ENCODE results near the gene GOLGB1.

GOLGB1 gene

DNA sequence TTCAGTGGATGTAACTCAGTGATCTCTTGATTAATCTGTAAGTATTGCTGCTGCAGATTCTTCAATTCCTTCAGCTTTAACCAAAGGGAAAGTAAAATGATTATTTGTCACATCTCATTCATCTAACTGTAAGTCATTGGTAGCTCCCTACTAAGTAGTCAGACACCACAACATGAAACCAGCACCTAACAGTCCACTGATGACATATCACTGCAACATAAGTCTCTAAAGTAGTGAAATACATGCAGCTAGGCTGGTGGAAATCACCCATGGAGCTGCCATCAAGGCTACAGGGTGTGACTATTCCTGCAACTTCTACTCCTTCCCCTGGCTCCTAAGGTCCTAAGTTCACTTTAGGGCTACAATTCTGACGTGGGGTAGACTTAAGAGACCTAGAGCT lies 67.7 kb downstream of the GOLGB1 start:
- DNase-seq (ENCODE audit: low spot score) = no peak

DNA sequence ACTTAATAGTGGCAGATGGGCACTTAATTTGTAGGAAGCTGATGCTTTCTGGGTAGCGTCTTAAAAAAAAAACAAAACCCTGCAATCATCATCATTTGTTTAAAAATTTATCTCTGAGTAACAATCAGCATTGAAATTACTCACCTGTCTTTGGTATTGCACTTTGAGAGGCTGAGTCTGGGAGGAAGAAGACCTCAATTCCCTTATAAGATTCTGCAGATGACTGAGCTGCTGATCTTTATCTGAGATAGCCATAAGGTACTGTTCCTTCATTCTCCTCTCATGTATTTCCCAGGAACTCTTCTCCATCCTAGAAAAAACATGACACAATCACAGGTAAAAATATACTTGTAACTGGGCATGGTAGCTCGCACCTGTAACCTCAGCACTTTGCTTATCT lies 72.4 kb downstream of the GOLGB1 start:
- no peak for DNase-seq (ENCODE audit: low spot score)

DNA sequence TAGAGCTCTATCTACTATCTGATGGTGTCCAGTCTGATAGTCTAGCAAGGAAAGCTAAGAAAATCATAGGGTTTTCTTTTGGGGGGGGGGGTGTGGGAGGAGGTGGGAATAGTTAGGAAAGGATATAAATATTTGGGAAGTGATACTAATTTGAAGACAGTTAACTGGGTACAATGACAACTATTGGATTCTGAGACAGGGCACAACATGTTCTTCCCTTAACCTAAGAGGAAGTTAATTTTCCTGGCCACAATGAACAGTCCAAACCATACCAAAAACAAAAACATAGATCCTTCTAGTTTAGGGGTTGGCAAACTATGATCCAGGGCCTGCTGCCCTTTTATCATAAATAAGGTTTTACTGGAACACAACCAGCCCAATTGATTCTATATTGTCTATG lies 78.9 kb downstream of the GOLGB1 start:
- no peak for DNase-seq (ENCODE audit: low spot score)

DNA sequence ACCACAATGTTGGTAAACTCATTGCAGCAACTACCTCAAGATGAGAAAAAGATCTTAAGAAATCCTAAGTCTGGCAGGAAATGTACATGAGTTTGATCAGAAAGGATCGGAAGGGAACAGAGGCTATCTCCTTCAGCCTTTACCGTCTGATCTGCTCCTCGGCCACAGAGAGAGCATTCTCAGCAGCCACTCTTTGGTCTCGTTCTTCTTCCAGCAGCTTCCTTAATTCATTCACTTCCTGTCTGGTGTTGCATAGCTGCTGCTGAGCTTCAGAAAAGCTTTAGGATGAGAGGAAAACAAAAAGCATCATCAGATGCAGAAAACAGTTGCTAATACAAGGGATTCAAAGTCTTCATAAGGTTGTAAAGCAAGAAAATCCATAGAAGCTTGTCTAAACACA lies 82.2 kb downstream of the GOLGB1 start:
- DNase-seq (ENCODE audit: low spot score) = peak; percentile 33

DNA sequence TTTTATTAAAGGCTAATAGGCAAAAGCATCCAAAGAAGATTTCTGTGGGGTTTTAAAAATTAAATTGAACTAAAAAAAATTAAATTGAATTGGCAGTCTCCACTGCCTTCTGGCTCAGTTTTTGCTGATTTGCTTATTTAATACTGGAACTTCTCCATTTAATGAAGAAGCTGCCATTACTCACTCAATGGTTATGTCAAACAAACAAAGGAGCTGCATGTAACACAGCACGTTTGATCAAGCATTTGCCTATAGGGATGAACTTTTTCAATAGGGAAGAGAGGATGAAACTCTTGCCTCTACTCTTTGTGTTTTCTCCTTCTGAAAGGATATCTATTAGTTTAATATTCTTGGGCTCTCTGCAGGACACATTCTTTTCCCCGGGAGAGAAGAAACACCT lies 84.1 kb downstream of the GOLGB1 start:
- no peak for DNase-seq (ENCODE audit: low spot score)

DNA sequence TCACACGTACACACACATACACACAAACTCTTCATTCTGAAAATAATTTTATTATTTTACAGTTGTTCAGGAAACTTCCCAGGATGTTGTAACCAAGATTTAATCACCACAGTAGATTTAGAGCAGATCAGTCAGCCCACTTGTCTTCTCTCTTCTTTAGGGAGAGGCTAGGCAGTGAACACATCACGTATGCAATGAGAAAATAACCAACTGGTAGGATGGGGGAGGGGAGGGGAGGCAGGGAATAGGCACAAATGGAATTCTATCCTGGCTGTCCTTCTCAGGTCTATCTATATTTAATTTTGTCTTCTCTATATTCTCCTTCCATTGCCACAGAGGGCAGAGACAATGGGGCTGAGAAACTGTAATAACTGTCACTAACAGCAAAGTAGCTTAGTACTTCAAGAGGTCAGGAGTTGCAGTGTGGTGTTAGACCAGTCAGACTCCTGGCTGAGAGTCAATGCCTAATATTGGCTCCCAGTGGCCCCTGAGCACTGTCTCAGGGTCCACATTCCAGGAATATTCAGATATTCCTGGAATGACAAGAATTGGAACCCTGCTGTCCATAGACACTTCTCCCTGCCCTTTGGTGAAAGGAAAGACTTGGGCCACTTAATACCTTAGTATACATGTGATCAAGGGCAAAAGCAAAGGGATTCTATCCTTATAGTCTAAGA lies 86.2 kb downstream of the GOLGB1 start:
- no peak for DNase-seq (ENCODE audit: low spot score)

DNA sequence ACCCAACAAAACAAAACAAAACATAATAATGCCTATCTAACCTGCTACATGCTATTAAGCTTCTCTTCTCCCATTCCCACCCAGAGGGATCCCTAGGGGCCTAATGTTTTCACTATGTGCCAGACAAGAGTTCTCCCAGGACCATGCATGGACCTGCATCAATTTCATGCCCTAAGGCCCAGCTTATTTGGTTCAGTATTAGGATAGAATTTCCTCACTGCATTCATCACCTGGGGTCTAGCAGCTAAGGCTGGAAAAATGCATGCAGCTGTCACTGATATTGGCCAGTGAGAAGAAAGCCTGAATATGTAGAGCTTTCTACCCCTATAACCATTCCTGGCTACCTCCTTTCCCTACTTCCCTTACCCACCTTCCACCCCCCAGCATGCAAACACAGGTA lies 86.8 kb downstream of the GOLGB1 start:
- no peak for DNase-seq (ENCODE audit: low spot score)

DNA sequence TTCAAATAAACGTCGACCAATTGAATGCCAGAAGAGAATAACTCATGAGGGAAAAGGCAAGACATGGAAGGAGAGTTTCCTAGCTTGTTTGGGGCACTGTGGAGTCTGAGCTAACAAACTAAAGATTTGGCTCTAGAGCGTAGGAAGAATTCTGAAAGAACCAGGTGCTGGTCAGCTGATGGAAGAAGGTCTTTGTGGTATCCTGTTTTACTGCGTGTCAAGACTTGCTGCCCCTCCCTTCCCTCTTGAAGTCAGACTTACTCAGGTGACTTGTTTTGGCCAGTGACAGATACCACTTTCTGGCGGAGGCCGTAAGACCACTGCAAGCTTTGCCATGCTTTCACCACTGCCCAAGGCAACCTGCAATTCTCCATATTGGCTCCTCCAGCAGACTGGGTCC lies 88.2 kb downstream of the GOLGB1 start:
- DNase-seq (ENCODE audit: low spot score) = no peak

DNA sequence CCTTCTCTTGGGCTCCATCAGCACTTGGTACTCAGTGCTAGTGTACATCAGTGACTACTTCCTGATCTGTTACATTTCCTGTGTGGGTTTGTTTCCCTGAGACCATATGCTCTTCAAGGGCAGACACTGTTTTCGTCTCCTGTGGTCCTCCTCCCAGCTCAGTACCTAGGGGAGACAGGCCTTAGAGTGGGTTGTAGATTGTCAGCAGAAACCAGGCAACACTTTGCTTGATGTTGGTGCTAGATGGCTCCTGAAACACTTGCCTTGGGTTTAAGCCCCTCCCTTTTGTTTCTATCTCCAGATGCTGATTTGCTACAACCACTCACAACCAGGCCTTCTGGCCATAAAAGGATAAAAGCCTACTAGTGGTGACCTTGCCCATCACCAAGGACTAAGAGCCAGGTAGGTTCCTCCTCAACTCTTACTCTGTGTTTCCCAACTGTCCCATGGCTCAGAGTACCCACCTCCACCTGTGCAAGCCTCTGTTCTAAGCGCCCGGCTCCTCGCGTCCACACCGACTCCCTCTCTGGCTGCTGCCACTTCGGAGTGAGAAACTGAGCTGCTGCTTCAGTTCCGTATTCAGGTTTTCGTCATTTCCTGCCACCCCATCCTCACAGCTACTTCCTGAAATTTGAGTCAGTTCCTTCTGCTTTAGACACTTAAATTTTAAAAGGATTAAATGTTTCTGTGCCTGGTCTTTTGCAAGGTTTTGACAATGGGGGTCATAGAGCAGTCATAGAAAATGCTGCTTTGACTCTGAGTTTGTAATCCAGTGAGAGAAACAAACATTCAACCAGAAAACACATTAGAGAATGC lies 89.0 kb downstream of the GOLGB1 start, which contains the start of gene HCLS1:
HCLS1 (minus strand) TSS at position 548 of the 816 bp plus-strand sequence. CDS start 2,556 bp downstream, outside the sequence.
- peak; percentile 71 for DNase-seq (ENCODE audit: low spot score)

DNA sequence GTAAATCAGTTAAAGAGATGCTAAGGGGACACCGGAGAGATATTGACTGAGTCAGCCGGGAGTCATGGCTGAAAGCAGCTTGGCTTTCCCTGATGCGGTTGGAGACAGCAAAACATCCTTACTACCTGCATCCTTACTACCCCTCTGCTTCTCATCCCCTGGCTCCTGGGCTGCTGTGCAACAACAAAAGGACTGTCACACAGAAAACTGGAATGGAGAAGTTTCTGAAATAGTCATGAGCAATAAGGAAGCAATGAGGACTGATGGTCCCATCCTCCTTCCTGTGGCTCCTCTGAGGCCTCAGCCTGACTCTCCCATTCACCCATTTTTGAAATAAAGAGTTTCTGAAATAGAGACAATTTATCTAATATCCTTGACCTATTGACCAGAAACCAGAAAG lies 90.0 kb downstream of the GOLGB1 start:
- peak; percentile 18 for DNase-seq (ENCODE audit: low spot score)

DNA sequence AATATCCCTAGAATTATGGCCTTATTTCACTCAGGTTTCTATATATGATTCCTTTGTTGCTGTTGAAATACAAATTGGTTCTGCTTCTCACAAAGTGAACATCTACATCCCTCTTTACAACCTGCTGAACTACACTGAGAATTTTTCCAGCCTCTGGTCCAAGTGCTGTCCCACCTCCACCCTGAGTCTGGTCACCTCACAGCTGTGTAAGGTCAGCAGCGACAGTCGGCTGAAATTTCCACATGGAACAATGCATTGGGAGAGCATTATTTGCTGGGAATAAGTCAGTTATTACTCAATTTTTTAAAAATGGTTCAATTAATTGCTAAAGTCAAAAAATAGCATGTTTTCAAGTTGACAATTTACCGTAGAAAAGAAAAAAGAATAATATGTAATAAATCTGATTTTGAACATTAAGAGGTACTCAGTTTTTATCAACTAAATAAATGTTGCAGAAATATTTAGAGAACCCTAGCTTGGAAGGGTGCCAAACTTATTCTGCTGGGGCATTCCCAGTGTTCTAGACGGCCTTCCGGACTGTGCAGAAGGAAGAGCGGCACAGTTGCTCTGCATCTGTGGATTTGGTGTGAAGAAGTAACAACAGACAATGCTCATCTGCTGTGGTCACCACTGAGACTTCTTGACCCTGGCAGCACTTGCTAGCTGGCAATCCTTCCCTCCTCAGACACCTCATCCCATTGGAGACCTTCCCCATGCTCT lies 90.7 kb downstream of the GOLGB1 start:
- no peak for DNase-seq (ENCODE audit: low spot score)

DNA sequence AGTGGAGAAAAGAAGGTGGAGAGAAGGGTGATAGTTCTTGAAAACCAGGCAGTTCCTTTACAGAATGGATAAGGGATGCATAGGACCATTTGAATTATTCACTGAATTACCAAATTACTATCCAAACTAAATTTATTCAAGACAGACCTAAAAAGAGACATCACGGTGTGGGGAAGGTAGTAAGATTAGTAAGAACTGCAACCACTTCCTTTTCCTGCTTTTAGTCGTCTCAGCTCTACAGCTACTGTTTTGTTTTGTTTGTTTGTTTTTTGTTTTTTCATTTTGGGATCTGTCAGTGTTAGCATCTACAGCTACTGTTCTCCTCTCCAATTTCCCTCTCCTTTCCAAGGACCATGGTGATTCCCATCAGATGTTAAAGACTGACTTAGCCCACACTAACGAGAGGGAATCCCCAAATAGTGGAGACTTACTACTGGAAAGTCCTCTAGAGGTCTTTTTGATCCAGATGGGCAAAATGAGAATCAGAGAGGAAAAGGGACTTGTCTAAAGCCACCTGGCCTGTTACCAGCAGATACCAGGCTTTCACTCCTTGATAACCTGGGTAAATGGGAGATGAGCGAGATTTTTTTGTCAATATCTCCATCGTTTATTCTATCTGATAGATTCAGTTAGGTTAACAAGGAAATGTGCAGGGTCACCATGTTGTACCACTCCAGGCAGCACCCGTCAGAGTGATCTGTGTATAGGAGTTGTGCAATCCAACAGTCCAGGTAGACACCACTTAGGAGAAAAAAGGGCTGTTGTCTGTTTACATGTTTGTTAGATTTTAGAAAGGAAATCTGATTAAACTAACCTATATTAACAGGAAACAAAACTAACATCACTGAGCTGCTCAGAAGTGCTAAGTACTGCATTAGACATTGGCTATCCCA lies 94.8 kb downstream of the GOLGB1 start:
- DNase-seq (ENCODE audit: low spot score) = no peak

DNA sequence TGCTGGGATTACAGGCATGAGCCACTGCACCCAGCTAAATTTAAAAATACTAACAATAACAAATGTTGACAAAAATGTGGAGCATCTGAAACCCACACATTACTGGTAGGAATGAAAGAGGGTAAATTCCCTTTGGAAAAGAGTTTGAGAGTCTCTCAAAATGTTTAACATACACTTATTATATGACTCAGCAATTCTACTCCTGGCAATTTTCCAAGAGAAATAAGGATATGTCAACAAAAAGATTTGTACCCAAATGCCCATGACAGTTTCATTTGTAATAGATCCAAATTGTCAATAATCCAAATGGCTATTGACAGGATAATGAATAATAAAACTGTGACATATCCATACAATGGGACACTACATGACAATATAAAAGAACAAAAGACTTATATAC lies 97.9 kb downstream of the GOLGB1 start:
- DNase-seq (ENCODE audit: low spot score) = no peak

DNA sequence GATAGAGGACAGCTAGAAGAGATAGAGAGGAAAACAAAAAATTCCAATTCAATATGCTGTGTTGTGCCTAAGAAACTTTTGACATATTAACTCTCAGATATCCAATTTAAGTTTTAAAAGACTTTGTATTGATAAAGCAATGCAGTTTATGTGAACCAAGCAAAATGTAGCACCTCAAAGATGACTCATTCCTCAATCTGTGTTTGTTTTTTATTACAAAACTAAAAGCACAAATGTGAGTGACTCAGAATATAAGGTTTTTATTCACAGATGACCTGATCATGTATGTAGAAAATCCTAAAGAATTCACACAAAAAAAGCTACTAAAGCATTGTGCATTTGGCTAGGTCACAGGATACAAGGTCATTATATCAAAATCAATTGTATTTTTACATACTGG lies 99.9 kb downstream of the GOLGB1 start:
- no peak for DNase-seq (ENCODE audit: low spot score)

DNA sequence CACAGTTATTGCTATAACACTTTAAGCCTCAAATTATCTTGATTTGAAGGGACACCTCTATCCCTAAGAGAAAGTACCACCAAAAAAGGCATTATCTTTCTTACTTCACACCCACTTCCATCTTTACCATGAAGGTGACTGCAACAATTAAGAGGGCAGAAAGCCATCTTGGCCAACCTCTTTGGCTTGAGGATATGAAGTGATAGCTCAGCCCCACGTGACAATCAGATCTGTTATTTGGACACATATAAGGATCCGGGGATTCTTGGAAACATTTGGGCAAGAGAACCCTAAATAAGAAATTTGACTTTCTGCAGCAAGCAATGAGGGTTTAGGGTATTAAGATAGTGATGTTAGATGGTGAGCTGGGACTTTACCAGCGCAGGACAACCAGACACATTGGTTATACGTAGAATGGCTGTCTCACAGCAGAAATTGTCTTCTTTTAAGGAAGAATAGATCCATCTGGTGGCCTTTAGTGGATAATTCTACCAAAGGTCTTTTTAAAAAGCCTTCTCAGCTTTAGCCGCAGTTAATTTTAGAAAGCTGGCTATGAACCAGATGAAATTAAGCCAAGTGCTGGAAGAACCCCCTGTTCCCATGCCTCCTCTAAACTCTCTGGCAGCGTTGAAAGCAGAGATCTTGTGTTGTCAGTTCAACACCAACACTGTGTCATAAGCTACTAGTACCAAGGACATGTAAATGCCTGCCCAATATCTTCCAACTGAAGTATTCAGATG lies 101.2 kb downstream of the GOLGB1 start:
- peak; percentile 49 for DNase-seq (ENCODE audit: low spot score)

DNA sequence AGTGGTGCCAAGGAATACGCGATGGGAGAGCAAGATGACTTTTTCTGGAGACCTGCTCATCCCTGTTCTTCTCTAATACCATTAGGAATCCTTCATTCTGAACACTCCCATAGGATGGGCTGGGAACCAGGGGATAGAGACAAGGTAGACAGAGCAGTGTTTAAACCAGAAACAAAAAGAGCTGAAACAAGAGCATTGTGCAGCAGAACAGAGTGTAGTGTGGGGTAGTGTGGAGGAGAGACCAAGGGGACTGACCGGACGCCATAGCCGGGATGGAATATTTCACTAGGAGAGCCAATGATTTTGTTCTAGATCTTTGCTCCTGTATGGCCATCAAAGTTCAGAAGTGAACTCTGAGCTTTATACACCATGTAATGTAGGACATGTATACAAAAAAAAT lies 104.5 kb downstream of the GOLGB1 start:
- DNase-seq (ENCODE audit: low spot score) = no peak

DNA sequence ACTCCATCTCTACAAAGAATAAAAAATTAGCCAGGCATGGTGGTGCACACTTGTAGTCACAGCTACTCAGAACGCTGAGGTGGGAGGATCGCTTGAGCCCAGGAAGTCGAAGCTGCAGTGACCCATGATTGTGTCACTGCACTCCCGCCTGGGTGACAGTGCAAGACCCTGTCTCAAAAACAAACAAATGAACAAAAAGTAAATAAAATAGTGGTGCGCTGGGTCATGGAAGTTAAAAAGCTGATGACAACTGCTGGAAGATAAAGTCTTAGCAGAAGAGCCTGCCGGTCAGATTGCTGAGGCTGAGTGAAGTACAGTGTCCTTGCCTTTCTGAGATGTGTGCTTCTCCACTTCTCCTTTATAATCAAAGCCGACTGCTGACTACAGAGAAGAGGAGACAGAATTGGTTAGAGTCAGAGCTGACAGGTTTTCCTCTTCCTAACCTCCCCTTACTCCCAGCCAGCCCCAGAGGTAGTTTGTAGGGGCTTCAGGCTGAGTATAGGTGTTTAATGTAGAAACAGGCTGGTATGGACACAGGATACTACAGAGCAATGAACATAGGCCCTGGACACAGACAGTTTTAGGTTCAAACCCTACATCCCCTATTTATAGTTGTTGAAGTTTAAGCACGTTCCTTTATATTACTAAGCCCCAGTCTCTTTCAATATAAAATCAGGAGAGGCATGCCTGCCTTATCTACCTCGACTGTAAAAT lies 106.8 kb downstream of the GOLGB1 start:
- no peak for DNase-seq (ENCODE audit: low spot score)

DNA sequence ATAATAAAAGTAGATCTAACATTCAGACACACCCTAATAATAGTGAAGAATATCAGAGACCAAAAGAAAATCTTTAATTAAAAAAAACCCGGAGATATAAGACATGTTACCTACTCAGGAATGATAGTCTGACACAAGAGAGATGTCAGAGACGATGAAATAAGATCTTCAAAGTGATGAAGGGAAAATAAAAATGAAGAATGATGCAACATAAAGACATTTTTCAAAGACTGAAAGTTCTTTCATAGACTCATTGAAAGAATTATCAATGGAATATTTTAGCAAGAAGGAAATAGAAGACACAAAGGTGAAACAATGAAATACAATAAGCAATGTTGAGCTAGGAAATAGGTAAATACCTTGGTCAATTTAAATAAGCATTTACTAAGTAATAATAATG lies 108.4 kb downstream of the GOLGB1 start:
- no peak for DNase-seq (ENCODE audit: low spot score)

DNA sequence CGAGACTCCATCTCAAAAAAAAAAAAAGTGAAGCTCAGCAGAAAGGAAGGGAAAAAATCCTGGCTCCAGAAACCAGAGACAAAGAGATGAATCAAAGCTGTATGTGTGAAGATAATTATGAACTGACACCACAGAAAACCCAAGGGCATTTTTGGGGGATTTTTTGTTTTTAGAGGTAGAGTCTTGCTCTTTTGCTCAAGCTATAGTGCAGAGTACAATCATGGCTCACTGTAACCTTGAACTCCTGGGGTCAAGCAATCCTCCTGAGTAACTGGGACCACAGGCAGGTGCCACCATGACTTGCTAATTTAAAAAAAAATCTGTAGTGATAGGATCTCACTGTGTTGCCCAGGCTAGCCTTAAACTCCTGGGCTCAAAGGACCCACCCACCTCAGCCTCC lies 111.6 kb downstream of the GOLGB1 start:
- no peak for DNase-seq (ENCODE audit: low spot score)

DNA sequence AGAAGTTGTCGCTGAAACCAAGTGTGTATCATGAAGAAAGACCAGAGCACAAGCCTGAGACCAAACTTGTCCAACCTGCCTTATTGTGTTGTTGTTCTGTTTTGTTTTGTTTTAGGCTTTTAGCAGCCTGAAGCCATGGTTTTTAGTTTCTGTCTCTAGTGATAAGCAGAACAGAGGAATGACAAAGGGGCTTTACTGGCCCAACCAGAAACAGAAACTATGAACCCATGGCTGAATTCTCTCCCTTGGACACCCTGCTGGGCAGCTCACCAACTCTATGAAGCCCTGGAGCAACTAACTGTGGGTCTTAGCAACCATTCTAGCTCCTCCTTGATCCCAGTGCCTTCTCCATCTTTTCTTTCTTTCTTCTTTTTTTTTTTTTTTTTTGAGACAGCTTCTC lies 119.2 kb downstream of the GOLGB1 start:
- no peak for DNase-seq (ENCODE audit: low spot score)

DNA sequence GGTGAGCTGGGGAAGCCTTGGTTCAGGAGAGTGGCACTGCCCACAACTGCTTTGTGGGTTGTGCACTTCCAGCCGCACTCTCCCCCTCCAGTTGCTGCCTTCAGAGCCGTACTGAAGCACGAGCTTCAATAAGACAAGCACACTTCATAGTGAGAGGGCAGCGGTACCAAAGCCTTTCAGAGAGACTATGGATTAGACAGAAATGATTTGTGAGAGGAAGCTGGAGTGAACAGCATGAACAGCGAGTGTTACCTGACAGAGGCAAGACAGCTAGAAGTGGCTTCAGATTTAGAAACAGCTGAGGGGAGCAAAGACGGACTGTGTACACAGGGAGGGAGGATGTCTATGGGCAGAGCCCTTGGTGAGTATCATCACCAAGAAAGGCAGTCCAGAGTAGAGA lies 119.9 kb downstream of the GOLGB1 start:
- DNase-seq (ENCODE audit: low spot score) = no peak

All from Ammon's horn (tissue), 1 donor.